GM21423 (cell line): ENCODE measurements around the gene MKNK2.

Experiments
- ATAC-seq: cut with Tn5 transposase; IDR thresholded peaks from one replicate; pipeline ENCODE4 v1.9.1; 2021; ENCODE audit warnings: mild to moderate bottlenecking, moderate library complexity; ENCODE audit not compliant: unreplicated experiment

Gene MKNK2

DNA sequence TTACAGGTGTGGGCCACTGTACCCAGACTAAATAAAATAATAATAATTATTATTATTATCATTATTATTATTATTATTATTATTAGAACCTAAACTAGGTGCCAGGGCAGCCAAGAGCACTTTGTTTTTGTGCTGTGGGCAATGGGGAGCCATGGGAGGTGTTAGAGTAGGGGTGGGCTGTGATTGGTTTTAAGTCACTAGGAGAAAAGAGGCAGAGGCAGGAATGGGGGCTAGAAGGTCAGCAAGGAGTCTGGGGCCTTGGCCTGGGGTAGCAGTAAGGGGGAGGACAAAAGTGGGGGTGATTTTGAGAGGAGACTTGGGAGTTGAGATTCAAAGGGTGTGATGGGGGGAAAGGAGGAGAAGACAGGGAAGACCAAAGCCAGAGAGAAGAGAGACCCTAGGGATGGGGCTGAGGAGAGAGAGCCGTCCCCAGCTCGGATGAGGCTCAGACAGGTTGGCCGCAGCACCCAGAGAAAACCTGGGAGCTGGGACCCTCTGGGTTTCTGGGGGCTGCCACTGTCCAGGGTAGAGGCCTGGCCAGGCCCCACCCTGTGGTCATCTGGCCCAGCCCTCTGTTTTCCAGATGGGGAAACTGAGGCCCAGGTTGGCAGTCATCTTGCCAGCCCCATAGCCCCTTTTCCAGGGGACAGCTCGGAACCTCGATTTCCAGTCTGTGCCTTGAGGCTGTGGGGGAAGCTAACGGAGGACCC is 17.8 kb downstream of the MKNK2 start:
- no peak for ATAC-seq

DNA sequence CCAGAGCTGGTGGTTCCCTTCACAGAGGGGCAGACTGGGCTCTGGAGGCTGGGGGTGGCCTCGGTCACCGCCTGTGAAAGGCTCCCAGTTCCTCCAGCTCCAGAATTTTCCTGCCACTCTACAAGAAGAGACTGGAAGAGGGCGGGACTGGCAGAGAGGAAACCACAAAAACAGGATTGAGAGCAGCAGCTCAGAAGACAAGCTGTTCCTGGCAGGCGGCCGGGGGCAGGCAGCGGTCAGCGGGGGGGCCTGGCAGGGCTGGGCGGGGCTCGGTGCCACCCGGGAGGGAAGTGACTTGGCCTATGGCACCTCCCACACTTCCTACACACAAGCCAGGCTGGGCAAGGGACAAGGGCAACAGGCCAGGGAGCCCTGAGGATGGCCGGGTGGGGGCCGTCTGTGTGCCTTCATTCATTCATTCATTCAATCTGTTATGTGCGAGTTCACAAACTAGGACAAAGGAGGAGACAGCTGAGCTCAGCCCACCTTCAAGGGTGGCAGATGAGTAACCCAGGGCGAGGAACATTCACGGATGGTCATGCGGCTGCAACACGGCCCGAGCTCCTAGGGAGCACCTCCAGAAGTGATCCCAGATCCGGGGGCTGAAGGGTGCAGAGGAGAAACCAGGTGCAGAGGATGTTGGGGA is 18.6 kb downstream of the MKNK2 start:
- ATAC-seq = no peak

DNA sequence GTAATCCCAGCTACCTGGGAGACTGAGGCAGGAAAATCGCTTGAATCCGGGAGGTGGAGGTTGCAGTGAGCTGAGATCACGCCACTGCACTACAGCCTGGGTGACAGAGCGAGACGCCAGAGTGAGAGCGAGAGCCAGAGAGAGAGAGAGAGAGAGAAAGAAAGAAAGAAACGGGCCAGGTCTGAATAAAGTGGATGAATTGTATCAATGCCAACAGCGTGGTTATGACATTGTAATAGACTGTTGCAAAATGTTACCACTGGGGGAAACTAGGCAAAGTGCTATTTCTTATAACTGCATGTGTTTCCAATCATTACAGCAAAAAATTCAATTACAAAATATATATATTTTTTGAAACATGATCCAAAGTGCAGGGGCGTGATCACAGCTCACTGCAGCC is 23.7 kb downstream of the MKNK2 start:
- ATAC-seq = no peak

DNA sequence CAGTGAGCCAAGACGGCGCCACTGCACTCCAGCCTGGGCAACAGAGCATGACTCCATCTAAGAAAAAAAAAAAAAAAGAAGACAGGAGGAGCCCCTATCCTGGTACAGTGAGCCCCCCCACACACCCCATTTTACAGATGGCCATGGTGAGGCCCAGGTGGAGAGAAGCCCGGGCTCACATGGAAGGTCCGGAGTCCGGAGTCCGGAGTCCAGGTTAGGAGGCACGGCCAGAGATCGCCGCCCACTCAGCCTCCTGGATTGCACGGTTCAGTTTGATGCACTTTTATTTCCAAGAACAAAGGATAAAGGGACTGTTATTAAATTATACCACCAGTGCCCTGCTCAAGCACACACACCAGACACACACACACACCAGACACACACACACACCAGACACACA is 24.3 kb downstream of the MKNK2 start:
- no peak for ATAC-seq

DNA sequence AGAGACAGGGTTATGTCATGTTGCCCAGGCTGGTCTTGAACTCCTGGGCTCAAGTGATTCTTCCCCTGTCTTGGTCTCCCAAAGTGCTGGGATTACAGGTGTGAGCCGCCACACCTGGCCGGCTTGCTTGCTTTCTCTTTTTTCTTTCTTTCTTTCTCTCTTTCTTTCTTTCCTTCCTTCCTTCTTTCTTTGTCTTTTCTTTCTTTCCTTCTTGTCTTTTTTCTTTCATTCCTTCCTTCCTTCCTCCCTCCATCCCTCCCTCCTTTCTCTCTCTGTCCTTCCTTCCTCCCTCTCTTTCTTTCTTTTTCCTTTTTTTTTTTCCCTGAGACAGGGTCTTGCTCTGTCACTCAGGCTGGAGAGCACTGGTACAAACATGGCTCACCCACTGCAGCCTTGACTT is 28.8 kb downstream of the MKNK2 start:
- no peak for ATAC-seq

DNA sequence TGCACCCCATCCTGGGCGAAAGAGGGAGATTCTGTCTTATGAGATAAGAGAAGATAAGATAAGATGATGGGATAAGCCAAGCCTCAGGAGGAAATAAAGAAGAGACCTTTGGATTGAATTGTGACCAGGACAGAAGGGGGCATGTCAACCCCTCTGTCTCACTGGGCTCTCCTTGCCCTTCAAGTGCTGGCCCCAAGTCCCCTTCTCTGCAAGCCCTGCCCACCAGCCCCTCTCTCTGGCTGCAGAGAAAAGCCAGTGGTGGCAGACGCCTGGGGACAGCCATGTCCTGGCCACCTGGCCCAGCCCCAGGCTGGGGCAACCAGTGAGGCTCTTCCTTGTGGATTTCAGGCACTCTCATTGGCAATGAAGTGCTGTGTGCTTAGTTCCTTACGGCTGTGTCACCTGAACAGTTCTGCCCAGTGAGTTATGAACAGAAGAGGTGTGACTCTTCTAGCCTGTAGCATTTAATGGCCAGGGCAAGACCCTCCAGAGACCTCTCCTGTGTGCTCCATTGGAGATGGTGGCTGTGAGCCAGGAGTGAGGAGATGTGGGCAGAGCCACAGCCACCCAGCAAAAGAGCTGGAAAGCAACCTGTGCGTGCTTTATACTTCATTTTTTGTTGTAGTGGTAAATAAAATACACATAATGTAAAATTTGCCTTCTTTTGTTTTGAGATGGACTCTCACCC is 29.4 kb downstream of the MKNK2 start:
- ATAC-seq = no peak

DNA sequence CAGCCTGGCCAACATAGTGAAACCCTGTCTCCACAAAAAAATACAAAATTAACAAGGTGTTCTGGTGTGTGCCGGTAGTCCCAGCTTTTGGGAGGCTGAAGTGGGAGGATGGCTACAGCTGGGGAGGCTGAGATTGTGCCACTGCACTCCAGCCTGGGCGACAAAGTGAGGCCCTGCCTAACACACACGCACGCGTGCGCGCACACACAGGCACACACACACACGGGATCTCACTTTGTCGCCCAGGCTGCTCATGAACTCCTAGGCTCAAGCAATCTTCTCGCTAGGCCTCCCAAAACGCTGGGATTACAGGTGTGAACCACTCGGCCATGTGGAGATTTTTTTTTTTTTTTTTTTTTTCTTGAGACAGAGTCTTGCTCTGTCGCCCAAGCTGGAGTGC is 32.3 kb downstream of the MKNK2 start:
- ATAC-seq = no peak

DNA sequence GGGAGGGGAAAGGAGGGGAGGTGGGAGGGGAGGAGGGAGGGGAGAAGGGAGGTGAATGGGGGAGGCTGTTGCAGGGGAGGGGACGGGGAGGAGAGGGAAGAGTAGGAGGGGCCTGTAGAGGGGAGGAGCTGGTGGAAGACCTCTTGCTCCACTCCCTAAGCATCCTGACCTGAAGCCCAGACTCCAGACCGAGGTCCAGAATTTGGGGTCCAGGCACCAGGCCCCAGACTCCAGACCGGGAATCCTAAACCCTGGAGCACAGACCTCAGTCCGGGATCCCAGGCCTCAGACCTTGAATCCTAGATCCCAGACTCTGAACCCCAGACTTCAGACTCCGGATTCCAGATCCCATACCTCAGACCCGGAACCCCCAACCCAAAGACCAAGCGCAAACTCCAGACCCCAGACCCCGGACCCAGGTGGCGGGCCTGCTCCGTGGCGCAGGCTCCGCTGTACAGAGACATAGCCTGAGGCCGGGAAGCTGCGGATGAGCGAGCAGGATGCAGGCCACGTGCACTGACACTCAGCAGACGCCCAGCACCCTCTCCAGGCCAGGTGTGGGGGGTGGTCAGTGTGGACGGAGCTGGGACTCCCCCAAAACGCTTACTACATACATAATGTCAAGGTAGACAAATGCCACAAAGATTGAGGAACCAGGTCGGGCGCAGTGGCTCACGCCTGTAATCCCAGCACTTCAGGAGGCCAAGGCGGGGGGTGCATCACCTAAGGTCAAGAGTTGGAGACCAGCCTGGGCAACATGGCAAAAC is 34.8 kb downstream of the MKNK2 start:
- ATAC-seq = no peak

DNA sequence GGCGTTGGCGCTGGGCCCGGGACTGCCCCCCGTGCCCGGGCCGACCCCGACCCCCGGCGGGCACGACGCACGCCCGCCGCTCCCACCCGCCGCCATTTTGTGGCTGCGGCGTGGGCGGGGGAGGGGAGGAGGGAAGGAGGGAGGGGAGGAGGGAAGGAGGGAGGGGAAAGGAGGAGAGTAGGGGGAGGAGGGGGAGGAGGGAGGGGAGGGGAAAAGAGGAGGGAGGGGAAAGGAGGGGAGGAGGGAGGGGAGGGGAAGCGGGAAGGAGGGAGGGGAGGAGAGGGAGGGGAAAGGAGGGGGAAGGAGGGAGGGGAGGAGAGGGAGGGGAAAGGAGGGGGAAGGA is 35.5 kb downstream of the MKNK2 start, which contains the start of gene BTBD2:
BTBD2 (minus strand) TSS at position 107 of the 343 bp plus-strand sequence; CDS start at position 96, 11 bp downstream.
- no peak for ATAC-seq

DNA sequence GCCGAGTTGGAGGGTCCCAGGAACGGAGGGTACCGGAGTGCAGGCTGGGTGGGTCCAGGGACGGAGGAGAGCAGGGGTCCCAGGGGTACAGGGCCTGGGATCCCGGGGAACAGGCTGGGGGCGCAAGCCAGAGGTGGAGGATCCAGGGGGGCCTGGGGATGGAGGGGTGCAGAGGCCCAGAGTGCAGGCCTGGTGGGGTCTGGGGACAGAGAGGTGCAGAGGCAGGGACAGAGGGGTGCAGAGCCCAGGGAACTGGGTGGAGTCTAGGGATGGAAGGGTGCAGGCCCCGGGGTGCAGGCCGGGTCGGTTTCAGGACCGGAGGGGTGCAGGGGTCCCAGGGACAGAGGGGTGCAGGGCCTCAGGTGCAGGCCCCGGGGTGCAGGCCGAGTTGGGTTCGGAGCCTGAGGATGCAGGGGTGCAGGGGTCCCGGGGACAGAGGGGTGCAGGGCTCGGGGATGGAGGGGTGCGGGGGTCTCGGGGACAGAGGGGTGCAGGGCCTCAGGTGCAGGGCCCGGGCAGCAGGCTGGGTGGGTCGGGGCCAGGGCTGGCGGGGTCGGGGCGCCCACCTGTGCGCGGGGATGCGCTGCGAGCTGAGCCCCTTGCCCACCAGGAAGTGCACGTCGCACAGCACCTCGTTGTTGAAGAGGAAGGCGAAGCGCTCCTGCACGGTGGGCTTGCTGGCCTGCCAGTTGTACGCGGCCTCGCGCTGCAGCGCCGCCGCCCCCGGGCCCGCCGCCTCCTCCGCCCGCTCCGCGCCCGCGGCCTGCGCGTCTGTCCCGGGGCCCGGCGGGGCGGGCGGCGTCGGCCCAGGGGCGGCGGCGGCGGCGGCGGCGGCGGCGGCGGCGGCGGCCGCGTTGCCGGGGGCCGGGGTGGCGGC is 36.1 kb downstream of the MKNK2 start:
- ATAC-seq = no peak

DNA sequence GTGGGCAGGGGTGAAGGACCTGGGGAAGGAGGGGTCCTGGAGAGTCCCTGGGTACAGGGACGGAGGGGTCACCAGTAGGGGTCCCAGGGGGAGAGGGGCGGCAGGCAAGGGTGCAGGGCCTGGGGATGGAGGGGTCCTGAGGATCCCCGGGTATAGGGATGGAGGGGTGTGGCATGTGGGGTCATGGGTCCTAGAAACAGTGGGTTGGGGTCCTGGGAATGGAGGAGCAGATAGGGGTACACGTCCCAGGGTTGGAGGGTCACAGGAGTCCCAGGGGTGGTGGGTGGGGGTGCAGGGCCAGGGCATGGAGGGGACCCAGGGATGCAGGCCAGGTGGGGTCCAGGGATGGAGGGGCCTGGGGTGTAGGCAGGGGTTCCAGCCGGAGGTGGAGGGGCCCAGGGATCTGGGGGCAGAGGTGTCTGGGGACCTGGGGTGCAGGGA is 36.9 kb downstream of the MKNK2 start:
- ATAC-seq = no peak

DNA sequence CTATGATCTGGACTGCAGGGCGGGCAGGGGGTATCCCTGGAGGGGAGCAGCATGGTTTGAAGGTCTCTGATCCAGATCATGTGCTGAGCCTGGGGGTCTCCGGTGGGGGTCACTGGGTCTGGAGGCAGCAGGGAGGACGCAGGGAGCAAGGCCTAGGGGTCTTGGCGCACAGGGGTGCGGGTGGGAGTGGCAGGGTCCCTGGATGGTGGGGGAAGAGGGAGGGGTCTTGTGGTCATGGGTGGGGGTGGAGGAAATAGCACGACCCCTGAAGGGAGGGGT is 37.4 kb downstream of the MKNK2 start:
- no peak for ATAC-seq

DNA sequence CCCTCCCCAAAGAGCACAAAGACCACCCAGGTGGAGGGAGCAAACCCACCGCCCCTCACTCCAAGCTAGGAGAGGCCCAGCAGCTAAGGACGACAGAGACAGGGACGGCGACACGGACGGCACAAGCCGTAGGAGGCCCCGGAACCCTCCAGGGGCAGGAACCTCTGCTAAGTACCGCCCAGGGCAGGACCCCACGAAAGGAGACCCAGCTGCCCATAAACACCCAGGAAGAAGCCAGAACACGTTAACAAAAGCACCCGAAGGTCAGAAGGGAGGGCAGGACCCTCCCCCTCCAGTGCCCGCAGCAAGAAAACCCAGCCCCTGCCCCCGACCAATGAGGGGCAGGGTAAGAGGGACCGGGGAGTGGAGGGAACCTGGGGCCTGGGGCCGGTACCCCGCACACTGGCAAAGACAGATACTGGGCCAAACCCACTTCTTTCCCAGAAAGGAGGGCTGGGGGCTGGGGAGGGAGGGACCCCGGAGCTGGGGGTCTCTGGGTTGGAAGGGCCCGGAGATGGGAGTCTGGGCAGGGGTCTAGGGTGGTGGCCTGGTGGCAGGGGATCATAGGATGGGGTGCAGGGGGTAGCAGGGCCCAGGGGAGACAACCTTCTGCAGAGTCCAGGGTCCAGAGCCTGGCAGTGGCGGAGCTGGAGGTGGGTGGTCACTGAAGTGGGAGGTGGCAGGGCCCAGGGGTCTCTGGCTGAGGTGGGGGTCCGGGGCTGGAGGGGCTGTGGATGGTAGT is 37.9 kb downstream of the MKNK2 start:
- ATAC-seq = no peak

DNA sequence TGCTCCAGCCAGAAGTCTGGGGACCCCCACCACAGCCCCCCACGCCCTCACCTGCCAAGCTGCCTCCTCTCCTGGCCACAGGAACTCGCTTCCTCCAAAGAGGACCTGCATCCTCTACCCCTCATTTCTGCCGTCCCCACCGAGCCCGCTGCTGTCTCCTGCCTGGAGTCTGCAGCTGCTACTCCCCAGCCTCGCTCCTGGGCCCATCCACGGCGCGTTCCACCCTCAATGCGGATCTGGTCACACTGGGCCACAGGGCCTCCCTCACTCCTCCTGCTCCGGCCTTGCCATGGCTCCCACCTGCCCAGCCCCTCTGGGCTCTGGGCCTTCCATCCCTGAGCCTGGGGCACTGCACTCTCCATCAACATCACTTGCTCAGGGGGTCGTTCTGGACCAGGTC is 39.9 kb downstream of the MKNK2 start:
- ATAC-seq = no peak

DNA sequence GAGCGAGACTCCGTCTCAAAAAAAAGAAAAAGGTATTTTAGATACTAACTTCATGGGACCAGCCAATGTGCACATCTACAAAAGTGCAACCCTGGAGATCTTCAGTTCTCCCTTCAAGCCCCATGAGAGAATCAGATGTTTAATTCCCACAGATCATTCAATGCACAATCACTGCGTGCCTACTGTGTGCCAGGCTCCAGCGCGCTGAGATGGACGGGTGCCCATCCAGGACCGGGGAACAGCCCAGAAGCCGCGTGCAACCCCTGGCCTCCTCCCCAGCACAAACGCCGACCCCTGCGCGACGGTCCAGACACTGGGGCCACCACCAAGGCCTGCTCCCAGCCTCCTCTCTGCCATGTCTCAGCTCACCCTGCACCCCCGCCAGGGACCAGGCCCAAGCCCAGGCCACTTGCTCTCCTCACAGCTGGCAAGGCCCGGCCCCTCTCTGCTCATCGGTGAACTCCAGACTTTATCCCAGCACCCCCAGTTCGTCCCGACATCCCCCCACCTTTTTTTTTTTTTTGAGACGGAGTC is 40.8 kb downstream of the MKNK2 start:
- ATAC-seq = no peak

DNA sequence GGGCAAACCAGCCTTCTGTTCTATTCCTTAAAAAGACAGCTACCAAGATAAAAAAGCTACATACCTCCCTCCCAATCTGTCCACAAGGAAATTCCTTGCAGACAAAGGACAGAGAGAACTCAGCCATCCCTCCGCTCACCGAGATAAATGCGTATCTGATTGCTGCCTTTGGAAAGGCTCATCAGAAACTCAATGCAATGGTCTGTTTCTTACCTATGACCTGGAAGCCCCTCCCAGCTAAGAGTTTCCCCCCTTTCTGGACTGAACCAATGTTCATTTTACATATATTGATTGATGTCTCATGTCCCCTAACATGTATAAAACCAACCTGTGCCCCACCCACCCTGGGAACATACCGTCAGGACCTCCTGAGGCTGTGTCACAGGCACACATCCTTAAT is 47.2 kb downstream of the MKNK2 start:
- ATAC-seq = no peak

DNA sequence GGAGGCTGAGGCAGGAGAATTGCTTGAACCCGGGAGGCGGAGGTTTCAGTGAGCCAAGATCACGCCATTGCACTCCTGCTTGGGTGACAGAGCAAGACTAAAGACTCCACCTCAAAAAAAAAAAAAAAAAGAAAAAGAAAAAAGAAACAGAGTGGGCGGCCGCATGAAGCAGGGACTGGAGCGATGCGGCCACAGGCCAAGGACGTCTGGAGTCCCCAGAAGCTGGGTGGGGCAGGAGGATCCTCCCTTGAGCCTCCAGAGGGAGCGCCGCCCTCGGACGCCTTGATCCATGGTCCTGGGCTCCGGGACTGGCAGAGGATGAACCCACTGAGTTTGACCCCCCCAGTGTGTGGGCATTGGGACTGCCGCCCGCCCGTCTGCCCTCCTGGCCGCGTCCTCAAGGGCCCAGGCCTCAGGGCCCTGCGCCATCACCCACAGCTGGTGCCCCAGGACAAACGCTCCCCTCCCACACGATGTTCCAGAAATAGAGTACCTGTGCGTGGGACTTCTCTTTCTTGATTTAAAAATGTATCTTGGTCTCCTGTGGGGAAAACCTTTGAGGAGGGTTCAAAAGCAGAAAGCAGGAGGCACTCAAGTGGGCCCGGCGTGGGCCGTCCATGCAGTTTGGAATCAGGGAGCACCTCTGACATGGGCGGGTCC is 51.1 kb downstream of the MKNK2 start:
- ATAC-seq = no peak

DNA sequence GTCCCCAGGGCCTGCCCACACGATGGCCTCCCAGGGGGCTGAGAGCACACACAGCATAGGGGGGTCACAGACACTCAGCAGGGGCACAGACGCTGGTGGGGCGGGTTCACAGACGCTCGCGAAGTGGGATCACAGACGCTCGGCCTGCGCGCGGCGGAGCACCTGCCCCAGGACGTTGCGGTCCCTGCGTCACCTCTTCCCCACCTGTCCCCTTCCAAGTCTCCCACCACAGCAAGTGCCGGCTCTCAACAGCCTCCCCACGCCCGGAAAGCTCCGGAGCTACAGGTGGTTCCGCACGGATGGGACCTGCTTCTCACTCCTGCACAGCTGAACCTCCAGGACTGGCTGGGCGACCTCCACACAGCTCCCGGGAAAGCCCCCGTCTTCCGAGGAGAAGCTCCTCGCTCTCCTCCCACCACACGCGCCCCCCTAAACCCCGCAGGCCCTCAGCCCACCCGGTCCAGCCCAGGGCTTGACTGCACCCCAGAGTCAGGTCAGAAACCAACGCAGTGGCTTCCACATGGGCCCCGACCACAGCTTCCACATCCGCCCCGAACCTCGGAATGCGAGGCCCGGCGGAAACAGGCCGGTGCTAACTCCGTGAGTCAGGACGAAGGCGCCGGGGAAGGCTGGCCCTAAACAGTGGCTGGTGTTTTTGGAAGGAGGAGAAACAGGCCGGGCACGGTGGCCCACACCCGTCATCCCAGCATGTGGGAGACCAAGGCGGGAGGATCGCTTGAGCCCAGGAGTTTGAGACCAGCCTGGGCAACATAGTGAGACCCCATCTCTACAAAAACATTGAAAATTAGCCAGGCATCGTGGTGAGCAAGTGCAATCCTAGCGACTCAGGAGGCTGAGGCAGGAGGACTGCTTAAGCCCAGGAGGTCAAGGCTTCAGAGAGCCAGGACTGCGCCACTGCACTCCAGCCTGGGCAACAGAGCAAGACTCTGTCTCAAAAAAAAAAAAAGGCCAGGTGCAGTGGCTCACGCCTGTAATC is 52.0 kb downstream of the MKNK2 start:
- ATAC-seq = no peak
